HepG2 (cell line): ENCODE results near the gene NOXA1. TPM values are rescaled to one million over a fixed set of nuclear protein-coding genes. Genes with fewer than 3 reads are reported as not detected.

Experiments used
- AKAP8 ChIP-seq: sonication (generic); formaldehyde crosslinking; IDR thresholded peaks from 2 replicates; pipeline ENCODE4 v1.5.1; 2020; ENCODE audit warnings: mild to moderate bottlenecking, missing genetic modification reagents
- ATF7 ChIP-seq, 2 experiments: fragments of 450-650 bp in 1 of 2; sonication (generic) in 1 of 2; formaldehyde crosslinking in 1 of 2; IDR thresholded peaks; 2 replicates each; pipeline versions ENCODE4 v1.4.0 to v1.6.1; 2016 to 2020; ENCODE audit warnings: antibody characterized with exemption in 1 of 2, mild to moderate bottlenecking in 1 of 2, missing genetic modification reagents in 1 of 2
- GATAD1 ChIP-seq: IDR thresholded peaks from 2 replicates; pipeline ENCODE4 v1.6.1; 2016; ENCODE audit warnings: missing genetic modification reagents, missing compliant biosample characterization
- HNRNPH1 ChIP-seq: fragments of 200-400 bp; formaldehyde crosslinking; optimal IDR thresholded peaks from 2 replicates; pipeline ENCODE3; 2017; ENCODE audit warnings: mild to moderate bottlenecking, low read depth, low read length
- HNRNPK ChIP-seq: fragments of 200-400 bp; formaldehyde crosslinking; IDR thresholded peaks from 2 replicates; pipeline ENCODE4 v1.6.1; 2018; ENCODE audit warnings: low read length, low read depth, moderate library complexity, mild to moderate bottlenecking; ENCODE audit not compliant: poor library complexity, severe bottlenecking
- IRF2 ChIP-seq: IDR thresholded peaks from 2 replicates; pipeline ENCODE4 v1.6.1; 2018; ENCODE audit warnings: missing genetic modification reagents, missing compliant biosample characterization
- ISL2 ChIP-seq: sonication (generic); formaldehyde crosslinking; IDR thresholded peaks from 2 replicates; pipeline ENCODE4 v1.5.0; 2020; ENCODE audit warnings: missing genetic modification reagents
- JUNB ChIP-seq: sonication (generic); formaldehyde crosslinking; IDR thresholded peaks from 2 replicates; pipeline ENCODE4 v1.8.0; 2022; ENCODE audit warnings: missing genetic modification reagents, mild to moderate bottlenecking, borderline replicate concordance
- JUND ChIP-seq: sonication (generic); formaldehyde crosslinking; IDR thresholded peaks from 2 replicates; pipeline ENCODE4 v1.8.0; 2022; ENCODE audit warnings: mild to moderate bottlenecking, missing genetic modification reagents
- PHF21A ChIP-seq: sonication (generic); formaldehyde crosslinking; IDR thresholded peaks from 2 replicates; pipeline ENCODE4 v1.5.0; 2020; ENCODE audit warnings: mild to moderate bottlenecking, missing genetic modification reagents
- POLR2AphosphoS2 ChIP-seq: IDR thresholded peaks from 2 replicates; pipeline ENCODE4 v1.6.1; 2011; ENCODE audit warnings: low read depth, low read length, improper control_type of control experiment
- RAD51 ChIP-seq: fragments of 450-650 bp; IDR thresholded peaks from 2 replicates; pipeline ENCODE4 v1.6.1; 2016; ENCODE audit warnings: borderline replicate concordance
- SYNCRIP ChIP-seq: fragments of 200-400 bp; formaldehyde crosslinking; IDR thresholded peaks from 2 replicates; pipeline ENCODE4 v1.6.1; 2018; ENCODE audit warnings: mild to moderate bottlenecking, low read depth, low read length; ENCODE audit not compliant: insufficient read depth
- TAF1 ChIP-seq: sonication (generic); formaldehyde crosslinking; IDR thresholded peaks from 2 replicates; pipeline ENCODE4 v1.4.0; 2020; ENCODE audit warnings: missing genetic modification reagents
- TCF7L2 ChIP-seq: IDR thresholded peaks from 2 replicates; pipeline ENCODE4 v1.6.1; 2011; ENCODE audit warnings: mild to moderate bottlenecking, low read depth, low read length, moderate library complexity
- TOE1 ChIP-seq: sonication (generic); formaldehyde crosslinking; IDR thresholded peaks from 2 replicates; pipeline ENCODE4 v1.4.0; 2020; ENCODE audit warnings: mild to moderate bottlenecking, missing genetic modification reagents
- ZBTB20 ChIP-seq: sonication (generic); formaldehyde crosslinking; IDR thresholded peaks from 2 replicates; pipeline ENCODE4 v1.8.1; 2023; ENCODE audit warnings: missing genetic modification reagents, low read depth, mild to moderate bottlenecking, borderline replicate concordance
- ZNF234 ChIP-seq: sonication (generic); formaldehyde crosslinking; conservative IDR thresholded peaks from 2 replicates; pipeline ENCODE4 v1.5.1; 2020; ENCODE audit warnings: mild to moderate bottlenecking, missing genetic modification reagents
- ZNF24 ChIP-seq: fragments of 450-650 bp; IDR thresholded peaks from 2 replicates; pipeline ENCODE4 v1.6.1; 2017; ENCODE audit warnings: antibody characterized with exemption, mild to moderate bottlenecking
- ZNF264 ChIP-seq: sonication (generic); formaldehyde crosslinking; IDR thresholded peaks from 2 replicates; pipeline ENCODE4 v1.4.0; 2020; ENCODE audit warnings: missing genetic modification reagents
- ZNF605 ChIP-seq: sonication (generic); formaldehyde crosslinking; IDR thresholded peaks from 2 replicates; pipeline ENCODE4 v1.8.0; 2022; ENCODE audit warnings: mild to moderate bottlenecking, missing genetic modification reagents
- ZNF616 ChIP-seq: sonication (generic); formaldehyde crosslinking; IDR thresholded peaks from 2 replicates; pipeline ENCODE4 v1.5.0; 2020; ENCODE audit warnings: low read depth, mild to moderate bottlenecking, missing genetic modification reagents
- ZNF792 ChIP-seq: IDR thresholded peaks from 2 replicates; pipeline ENCODE4 v1.6.1; 2016
- polyA plus RNA-seq, 8 experiments: library from polyadenylated mRNA; depleted of rRNA in 3 of 8; stranded (reverse) in 7 of 8; unstranded in 1 of 8; fragments of >200 nt; fragmentation: Illumina TruSeq in 4 of 8; extraction: Trizol in 4 of 8; gene quantifications; 2 replicates each; pipeline versions ENCODE4 v1.2.1 to v1.2.3, GENCODE V29; 2011 to 2016; ENCODE audit warnings: low read depth in 4 of 8, missing spikeins in 1 of 8, mixed read lengths in 1 of 8; ENCODE audit not compliant: insufficient read depth in 1 of 8
- total RNA-seq, 5 experiments: library from RNA; depleted of rRNA; stranded (reverse); fragments of >200 nt; fragmentation: Illumina TruSeq; extraction: Trizol; gene quantifications; 2 replicates each; pipeline ENCODE4 v1.2.3, GENCODE V29; 2016; ENCODE audit warnings: low read depth in 1 of 5
- TF ChIP-seq, protein P1 (sequence below): sonication (generic); IDR thresholded peaks from 2 replicates; pipeline ENCODE4 v1.6.1; 2016; ENCODE audit warnings: low read depth, borderline replicate concordance
- TF ChIP-seq, protein P2 (sequence below): sonication (generic); formaldehyde crosslinking; IDR thresholded peaks from 2 replicates; pipeline ENCODE4 v1.4.0; 2020; ENCODE audit warnings: missing genetic modification reagents
- TF ChIP-seq, protein P3 (sequence below), 2 experiments: fragments of 450-650 bp in 1 of 2; sonication (generic) in 1 of 2; formaldehyde crosslinking; IDR thresholded peaks; 2 replicates each; pipeline versions ENCODE4 v1.5.0 to v1.8.0; 2020 to 2022; ENCODE audit warnings: mild to moderate bottlenecking in 1 of 2, missing genetic modification reagents in 1 of 2
- TF ChIP-seq, protein P4 (sequence below): sonication (generic); formaldehyde crosslinking; IDR thresholded peaks from 2 replicates; pipeline ENCODE4 v1.8.0; 2023; ENCODE audit warnings: mild to moderate bottlenecking, missing genetic modification reagents

Gene NOXA1
- total and polyA plus RNA-seq, 2 of the 13 experiments (the other 11 are each of a cell fraction or from before 2014, with no cell fraction given): 0.78 to 1.2 TPM

DNA sequence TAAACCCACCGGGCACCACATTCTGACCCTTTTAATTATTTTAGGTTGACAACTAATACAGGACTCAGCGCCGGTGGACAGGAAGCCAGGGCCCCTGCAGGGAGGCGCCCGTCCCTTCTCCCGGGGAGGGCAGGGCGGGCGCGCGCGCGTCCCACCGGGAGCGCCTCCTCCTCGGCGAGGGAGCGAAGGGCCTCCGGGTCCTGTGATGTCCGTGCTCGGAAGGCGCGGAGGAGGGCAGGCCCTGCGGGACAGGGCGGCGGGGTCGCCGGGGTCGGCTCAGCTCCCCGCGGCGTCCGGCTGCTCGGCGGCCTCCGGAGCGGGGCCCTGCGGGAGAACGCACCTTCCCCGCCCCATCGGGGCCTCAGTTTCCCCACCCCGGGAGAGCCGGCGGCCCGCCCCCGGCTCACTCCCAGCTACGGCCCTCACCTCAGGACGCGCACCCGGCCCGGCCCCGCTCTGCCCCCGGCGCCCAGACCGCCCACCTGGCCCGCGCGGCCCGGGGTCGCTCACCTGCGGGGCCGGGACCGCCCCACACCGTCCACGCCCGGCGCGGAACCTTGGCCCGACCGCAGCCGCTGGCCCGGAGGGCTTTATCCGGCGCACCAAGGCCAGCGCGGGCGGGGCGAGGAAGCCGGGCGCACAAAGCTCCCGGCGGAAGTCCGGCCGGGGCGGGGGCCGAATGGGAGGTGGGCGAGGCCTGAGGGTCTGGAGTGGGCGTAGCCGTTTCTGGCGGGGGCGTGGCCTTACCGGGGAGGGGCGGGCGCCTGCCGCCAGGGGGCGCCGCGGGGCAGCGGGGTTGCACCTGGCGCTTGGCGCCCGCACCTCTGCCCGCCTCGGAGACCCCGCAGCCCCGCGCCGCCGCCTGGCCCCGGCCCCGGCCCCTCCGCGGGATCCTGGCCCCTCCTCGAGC is at the start of gene NOXA1, which contains the start of gene EXD3 (continued):
- TF ChIP-seq GATAD1 (peak; percentile 92), ZNF616 (no peak), AKAP8 (CRISPR knock-in tag) (0 out of 2 replicates have a peak, but pooled peaks have one; percentile 9), ISL2 (peak; percentile 72), ZNF605 (no peak), PHF21A (CRISPR knock-in tag) (peak; percentile 65), ZNF264 (CRISPR knock-in tag) (peak; percentile 20; the same call in 1 of the 2 replicates), ZBTB20 (CRISPR knock-in tag) (0 out of 2 replicates have a peak, but pooled peaks have one; percentile 11), SYNCRIP (no peak), ZNF792 (CRISPR knock-in tag) (peak; percentile 59; the same call in 1 of the 2 replicates), RAD51 (no peak), ZNF24 (no peak), TOE1 (no peak; the same call in 1 of the 2 replicates), ZNF234 (no peak), JUNB (CRISPR knock-in tag) (no peak), JUND (CRISPR knock-in tag) (no peak), TCF7L2 (no peak), POLR2AphosphoS2 (no peak), TAF1 (peak; percentile 76), HNRNPH1 (no peak), IRF2 (CRISPR knock-in tag) (peak; percentile 87), HNRNPK (peak; percentile 8), ATF7 (IDR thresholded peaks at IDR 0.05) (no peak), ATF7 (CRISPR knock-in tag; IDR thresholded peaks at IDR 0.05) (no peak)
- TF ChIP-seq, protein P1, sequence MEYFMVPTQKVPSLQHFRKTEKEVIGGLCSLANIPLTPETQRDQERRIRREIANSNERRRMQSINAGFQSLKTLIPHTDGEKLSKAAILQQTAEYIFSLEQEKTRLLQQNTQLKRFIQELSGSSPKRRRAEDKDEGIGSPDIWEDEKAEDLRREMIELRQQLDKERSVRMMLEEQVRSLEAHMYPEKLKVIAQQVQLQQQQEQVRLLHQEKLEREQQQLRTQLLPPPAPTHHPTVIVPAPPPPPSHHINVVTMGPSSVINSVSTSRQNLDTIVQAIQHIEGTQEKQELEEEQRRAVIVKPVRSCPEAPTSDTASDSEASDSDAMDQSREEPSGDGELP: peak; percentile 10; the same call in 1 of the 2 replicates
- TF ChIP-seq, protein P2, sequence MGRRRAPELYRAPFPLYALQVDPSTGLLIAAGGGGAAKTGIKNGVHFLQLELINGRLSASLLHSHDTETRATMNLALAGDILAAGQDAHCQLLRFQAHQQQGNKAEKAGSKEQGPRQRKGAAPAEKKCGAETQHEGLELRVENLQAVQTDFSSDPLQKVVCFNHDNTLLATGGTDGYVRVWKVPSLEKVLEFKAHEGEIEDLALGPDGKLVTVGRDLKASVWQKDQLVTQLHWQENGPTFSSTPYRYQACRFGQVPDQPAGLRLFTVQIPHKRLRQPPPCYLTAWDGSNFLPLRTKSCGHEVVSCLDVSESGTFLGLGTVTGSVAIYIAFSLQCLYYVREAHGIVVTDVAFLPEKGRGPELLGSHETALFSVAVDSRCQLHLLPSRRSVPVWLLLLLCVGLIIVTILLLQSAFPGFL (CRISPR knock-in tag): no peak
- TF ChIP-seq, protein P3, sequence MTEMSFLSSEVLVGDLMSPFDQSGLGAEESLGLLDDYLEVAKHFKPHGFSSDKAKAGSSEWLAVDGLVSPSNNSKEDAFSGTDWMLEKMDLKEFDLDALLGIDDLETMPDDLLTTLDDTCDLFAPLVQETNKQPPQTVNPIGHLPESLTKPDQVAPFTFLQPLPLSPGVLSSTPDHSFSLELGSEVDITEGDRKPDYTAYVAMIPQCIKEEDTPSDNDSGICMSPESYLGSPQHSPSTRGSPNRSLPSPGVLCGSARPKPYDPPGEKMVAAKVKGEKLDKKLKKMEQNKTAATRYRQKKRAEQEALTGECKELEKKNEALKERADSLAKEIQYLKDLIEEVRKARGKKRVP (CRISPR knock-in tag; IDR thresholded peaks at IDR 0.05): peak in 1 of 2 experiments; percentile 37; a peak in 1 of 4 replicates
- TF ChIP-seq, protein P4, sequence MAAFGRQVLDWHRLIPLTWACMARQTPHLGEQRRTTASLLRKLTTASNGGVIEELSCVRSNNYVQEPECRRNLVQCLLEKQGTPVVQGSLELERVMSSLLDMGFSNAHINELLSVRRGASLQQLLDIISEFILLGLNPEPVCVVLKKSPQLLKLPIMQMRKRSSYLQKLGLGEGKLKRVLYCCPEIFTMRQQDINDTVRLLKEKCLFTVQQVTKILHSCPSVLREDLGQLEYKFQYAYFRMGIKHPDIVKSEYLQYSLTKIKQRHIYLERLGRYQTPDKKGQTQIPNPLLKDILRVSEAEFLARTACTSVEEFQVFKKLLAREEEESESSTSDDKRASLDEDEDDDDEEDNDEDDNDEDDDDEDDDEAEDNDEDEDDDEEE (CRISPR knock-in tag): no peak
